ENCODE data around the gene KSR2. TPM values are rescaled to one million over a fixed set of nuclear protein-coding genes. Genes with fewer than 3 reads are reported as not detected.

The KSR2 gene
- total RNA-seq, 1 donor: under 0.01 TPM

GRCh38 chr12:117832459-117833457 is 136.0 kb downstream of the KSR2 start:
- no peak for DNase-seq (ENCODE audit: low read depth)
- TF ChIP-seq CTCF (IDR thresholded peaks at IDR 0.05; ENCODE audit: insufficient read depth, low read length): no peak
- H3K4me3 ChIP-seq (ENCODE audit: low read depth, low read length): no peak overlapping the region

- TF ChIP-seq CTCF (IDR thresholded peaks at IDR 0.05; ENCODE audit: insufficient read depth, low read length): no peak
- no peak for DNase-seq (ENCODE audit: low read depth)
- no peak overlapping the region for H3K4me3 ChIP-seq (ENCODE audit: low read depth, low read length)
These were observed 138.3 kb downstream of the KSR2 start for GRCh38 chr12:117830471-117830870.

GRCh38 chr12:117829108-117829507 is 139.7 kb downstream of the KSR2 start:
- H3K4me3 ChIP-seq (ENCODE audit: low read depth, low read length): no peak overlapping the region
- no peak for TF ChIP-seq CTCF (IDR thresholded peaks at IDR 0.05; ENCODE audit: insufficient read depth, low read length)
- no peak for DNase-seq (ENCODE audit: low read depth)

- DNase-seq (ENCODE audit: low read depth): no peak
- TF ChIP-seq CTCF (IDR thresholded peaks at IDR 0.05; ENCODE audit: insufficient read depth, low read length): no peak
- no peak overlapping the region for H3K4me3 ChIP-seq (ENCODE audit: low read depth, low read length)
These were observed 141.1 kb downstream of the KSR2 start for GRCh38 chr12:117827660-117828059.

GRCh38 chr12:117825827-117826226 is 143.0 kb downstream of the KSR2 start:
- no peak overlapping the region for H3K4me3 ChIP-seq (ENCODE audit: low read depth, low read length)
- DNase-seq (ENCODE audit: low read depth): no peak
- TF ChIP-seq CTCF (IDR thresholded peaks at IDR 0.05; ENCODE audit: insufficient read depth, low read length): no peak

- DNase-seq (ENCODE audit: low read depth): no peak
- no peak for TF ChIP-seq CTCF (IDR thresholded peaks at IDR 0.05; ENCODE audit: insufficient read depth, low read length)
- H3K4me3 ChIP-seq (ENCODE audit: low read depth, low read length): no peak overlapping the region
These were observed 147.2 kb downstream of the KSR2 start for GRCh38 chr12:117821480-117822175.
